NK-92 (cell line): ENCODE results near the gene NRF1.
"Not testable (repeated sequence)": the region's sequence is repeated elsewhere in the genome, so short reads cannot be mapped to it uniquely, and the experiment has no call there.

Experiments used
- DNase-seq: peaks from one replicate; lab custom pipeline; 2025; ENCODE audit not compliant: unreplicated experiment; lab: John Stamatoyannopoulos, UW

Gene NRF1

DNA sequence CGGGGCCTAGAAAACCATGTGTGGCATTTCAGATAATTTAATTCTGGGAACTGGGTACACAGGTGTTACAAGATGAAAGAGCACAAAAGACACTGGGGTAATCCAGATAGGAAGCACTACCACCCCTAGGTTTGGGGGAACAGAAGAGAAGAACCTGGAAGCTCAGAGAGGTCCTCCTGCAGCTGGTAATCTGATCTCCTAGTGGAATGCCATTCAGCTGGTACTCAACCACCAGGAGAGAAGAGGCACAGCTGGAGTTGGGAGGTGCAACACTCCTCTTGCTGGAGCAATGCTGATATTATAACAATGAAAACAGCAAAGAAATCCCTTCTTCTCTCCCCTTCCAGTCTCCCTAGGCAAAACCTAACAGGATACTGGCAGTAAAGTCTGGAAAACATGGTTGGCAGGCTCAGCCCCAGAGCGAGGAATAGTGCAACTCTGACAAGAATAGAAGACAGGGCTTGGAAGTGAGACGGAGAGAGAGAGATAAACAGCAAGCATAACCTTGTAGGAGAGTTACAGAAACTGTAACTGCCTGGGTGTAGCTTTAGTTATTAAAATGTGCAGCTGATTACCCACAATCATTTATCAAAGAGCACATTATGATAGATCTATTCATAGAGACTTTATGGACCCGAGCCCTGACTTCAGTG, 35.0 kb downstream of the NRF1 start:
- no peak for DNase-seq

DNA sequence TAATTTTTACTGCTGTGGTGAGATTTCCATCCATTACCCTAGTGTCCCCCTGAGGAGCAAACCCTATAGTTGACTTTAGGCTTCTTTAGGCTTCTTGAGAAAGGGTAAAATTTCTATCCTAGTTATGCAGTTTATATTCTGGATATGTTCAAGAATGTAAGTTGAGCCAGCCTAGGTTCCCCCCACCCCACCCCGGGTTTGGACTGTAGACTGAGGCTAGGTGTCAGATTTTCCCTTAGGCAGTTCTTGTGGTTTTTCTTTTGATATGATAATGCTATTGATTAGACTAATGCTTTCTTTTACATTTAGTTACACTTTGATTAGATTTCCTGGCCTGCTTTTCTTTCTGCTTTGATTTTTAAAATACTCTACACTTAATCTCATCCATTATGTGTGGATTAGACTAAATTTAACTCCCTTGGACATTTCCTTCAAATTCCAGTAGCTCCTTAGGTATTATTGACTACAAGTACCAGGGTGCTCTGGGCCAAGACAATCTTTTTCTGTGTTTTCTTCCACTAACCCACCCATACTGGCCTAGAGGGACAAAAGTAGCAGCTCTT, 37.7 kb downstream of the NRF1 start:
- DNase-seq, result no peak

DNA sequence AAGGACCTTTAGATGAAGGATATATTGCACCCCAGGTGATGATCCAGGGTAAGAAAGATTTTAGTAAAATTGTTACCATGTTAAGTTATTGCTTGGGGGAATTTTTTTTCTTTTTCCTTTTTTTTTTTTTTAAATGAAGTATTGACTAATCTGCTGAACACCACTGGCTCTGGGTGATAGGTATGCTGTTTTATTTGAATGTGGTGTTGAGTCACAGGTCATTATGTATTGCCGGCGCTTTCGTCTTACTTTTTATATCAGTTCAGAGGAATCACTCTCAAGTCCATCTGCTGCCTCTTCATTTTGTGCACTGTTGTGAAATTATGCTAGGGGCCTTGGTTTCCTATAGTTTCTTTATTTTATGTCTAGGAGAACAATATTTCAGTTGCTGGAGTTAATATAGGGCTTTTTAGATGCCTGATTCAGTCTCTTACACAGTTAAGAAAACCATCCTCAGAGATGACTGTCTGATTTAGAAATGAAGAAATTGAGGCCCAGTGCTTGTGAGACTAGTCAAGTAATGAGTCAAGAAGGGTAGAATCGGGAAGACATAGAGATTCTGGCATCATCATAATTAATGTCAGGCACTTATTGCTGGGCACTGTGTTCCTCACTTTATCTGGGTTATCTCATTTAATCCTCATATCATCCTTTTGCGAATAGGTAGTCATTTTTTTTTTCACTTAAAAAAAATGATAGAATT, 38.7 kb downstream of the NRF1 start:
- DNase-seq, result no peak

DNA sequence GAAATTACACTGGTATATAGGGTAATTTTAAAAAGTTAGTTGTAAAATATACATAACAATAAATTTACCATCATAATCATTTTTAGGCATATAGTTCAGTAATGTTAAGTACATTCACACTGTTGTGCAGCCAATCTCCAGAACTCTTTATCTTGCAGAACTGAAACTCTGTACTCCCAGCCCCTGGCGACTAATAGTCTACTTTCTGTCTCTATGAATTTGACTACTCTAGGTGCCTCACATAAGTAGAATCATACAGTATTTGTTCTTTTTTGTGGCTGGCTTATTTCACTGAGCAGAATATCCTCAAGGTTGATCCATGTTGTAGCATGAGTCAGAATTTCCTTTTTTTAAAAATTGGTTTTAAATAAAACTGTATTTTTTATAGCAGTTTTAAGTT, 41.4 kb downstream of the NRF1 start:
- no peak for DNase-seq

DNA sequence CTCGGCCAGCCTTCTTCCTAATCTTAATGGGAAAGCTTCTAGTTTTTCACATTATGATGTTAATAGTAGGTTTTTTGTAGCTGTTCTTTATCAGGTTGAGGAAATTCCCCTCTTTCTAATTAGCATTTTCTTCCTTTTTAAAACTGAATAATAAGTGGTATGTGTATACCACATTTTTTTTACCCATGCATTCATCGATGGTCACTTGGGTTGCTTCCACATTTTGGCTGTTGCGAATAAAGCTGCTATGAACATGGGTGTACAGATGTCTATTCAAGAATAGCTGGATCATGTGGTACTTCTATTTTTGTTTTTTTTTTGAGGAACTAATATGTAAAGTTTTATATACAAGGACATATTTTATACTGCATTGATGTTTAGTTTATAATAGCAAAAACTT, 44.3 kb downstream of the NRF1 start:
- DNase-seq, result no peak

DNA sequence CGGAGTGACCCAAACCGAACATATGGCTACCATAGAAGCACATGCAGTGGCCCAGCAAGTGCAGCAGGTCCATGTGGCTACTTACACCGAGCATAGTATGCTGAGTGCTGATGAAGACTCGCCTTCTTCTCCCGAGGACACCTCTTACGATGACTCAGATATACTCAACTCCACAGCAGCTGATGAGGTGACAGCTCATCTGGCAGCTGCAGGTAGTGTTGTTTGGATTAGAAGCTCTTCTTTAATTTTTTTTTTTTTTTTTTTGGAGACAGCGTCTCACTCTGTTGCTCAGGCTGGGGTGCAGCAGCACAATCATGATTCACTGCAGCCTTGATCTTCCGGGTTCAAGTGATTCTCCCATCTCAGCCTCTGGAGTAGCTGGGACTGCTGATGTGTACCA, 45.8 kb downstream of the NRF1 start:
- DNase-seq, result no peak

DNA sequence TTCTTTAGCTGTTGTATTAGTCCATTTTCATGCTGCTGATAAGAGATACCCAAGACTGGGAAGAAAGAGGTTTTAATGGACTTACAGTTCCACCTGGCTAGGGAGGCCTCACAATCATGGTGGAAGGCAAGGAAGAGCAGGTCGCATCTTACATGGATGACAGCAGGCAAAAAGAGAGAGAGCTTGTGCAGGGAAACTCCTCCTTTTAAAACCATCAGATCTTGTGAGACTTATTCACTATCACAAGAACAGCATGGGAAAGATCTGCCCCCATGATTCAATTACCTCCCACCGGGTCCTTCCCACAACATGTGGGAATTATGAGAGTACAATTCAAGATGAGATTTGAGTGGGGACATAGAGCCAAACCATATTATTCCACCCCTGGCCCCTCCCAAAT, 48.4 kb downstream of the NRF1 start:
- DNase-seq, result not testable (repeated sequence)

DNA sequence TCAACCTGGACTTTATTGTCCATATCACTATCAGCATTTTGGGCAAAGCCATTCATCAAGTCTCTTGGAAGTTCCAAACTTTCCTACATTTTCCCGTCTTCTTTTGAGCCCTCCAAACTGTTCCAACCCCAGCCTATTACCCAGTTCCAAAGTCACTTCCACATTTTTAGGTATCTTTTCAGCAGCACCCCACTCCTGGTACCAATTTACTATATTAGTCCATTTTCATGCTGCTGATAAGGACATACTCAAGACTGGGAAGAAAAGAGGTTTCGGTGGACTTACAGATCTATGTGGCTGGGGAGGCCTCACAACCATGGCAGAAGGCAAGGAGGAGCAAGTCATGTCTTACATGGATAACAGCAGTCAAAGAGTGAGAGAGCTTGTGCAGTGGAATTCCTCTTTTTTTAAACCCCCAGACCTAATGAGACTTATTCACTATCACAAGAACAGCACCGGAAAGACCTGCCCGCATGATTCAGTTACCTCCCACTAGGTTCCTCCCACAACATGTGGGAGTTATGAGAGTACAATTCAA, 50.2 kb downstream of the NRF1 start:
- no peak for DNase-seq

DNA sequence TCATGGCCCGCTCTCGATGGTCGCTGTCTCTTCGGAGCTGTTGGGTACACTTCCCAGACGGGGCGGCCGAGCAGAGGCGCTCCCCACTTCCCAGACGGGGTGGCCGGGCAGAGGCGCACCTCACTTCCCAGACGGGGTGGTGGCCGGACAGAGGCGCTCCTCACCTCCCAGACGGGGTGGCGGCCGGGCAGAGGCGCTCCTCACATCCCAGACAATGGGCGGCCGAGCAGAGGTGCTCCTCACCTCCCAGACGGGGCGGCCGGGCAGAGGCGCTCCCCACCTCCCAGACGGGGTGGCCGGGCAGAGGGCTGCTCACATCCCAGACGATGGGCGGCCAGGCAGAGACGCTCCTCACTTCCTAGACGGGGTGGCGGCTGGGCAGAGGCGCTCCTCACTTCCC, 51.7 kb downstream of the NRF1 start:
- DNase-seq, result not testable (repeated sequence)

DNA sequence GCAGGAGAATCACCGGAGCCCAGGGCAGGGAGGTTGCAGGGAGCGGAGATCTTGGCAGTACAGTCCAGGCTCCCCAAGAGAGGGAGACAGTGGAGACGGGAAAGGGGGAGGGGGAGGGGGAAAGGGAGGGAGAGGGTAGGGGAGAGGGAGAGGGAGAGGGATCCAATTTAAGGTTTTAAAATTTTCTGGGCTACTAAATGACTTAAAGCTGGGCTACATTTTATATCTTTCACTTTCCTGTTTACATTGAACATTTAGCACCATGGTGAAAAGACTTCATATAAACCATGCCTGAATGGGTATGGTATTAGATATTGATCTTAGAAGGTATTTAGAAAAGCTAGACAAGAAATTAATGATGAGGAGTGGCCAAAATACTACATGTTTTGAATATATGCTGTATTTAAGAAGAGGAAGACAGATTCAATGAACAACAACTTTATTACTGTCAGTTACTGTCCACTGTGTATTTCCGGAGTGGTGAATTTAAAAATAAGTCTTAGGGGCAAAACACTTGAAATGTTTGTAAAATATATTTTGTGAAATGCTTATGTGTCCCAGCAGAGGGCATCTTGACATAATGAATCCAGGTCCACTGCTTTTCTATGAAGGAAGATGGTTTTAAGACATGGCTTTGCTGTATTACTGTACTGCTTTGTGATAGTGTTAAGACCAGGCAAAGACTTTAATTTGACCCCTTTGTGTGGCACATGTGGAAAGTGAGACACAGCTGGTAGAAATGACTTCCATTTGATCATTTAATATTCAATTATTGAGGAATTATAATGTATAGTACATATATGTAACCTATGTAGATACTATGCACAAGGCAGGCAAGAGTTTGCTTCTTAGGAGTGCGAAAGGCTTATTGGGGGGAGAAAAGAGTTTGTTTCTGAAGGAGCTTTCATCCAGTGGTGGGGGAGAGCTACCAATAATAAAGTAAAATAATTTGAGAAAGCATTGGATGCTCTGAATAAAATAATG, 52.8 kb downstream of the NRF1 start:
- DNase-seq, result no peak

DNA sequence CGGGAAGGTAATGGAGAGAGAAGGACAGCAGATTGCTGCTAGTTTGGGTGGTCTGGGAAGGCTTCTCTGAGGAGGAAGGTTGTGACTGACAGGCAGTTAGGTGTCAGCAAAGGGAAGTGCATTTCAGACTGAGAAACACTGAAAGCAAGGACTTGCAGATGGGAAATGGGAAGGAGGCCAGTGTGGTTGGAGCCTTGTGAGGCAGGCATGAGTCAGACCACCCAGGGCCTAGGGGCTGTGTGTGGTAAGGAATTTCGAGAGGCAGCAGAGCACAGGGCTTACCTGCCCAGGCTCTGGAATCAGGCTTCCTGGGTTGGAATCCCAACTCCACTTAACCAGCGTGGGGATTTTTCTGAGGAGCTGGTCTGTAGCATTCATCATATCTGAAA, 53.5 kb downstream of the NRF1 start:
- no peak for DNase-seq

DNA sequence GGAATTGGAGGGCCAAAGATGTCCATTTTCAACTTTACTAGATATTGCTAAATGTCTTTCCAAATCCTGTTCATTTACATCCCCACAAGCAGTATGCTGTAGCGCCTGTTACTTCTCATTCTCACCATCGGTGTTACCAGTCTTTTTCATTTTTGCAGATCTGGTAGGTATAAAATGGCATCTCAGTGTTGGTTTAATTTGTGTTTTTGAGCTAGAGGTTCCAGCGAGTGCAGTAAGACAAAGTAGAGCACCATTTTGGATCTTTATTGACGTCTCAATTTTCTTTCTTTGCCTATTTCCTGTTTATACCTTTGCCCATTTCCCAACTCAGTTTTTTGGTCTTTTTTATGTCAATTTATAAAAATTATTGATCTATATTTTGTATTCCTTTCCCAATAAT, 55.6 kb downstream of the NRF1 start:
- DNase-seq, result no peak

DNA sequence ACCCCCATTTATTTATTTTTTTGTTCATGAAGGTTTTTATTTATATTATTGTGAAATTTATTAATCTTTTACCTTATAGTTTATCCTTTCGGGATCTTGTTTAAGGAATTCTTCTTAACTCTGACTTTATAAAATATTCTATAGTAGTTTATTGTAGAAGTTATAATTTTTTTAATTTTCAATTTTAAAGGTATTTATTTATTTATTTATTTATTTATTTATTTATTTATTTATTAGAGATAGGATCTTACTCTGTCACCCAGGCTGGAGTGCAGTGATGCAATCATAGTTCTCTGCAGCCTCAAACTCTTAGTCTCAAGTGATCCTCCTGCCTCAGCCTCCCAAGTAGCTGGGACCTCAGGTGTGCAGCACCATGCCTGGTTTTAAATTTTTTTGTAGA, 56.0 kb downstream of the NRF1 start:
- no peak for DNase-seq

DNA sequence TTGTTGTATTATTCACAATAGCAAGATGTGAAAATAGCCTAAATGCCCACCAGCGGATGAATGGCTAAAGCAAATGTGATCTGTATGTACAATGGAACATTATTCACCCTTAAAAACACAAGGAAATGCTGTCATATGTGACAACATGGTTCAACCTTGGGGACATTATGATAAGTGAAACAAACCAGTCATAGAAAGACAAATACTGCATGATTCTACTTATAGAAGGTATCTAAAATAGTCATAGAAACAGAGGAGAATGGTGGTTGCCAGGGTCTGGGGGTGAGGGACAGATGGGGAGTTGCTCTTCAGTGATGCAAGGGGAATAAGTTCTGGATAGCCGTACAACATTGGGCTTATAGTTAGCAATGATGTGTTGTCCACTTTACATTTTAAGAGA, 58.4 kb downstream of the NRF1 start:
- no peak for DNase-seq

DNA sequence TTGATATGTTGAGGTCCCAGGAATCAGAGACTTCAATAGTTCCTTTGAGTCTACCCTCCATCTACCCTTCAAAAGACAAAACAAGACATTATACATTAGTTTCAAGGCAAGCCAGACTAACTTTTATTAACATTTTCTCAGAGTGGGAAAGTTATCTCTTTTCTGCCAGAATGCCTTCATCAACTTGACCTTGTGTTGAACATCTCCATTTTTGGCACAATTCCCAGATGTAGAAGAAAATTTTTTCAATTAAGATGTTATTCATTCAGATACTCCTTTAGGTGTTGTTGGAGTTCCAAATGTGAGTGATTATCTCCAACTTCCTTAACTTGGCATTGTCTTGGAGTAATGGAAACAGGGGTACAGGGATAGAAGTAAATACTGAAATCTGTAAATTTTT, 59.1 kb downstream of the NRF1 start:
- no peak for DNase-seq

DNA sequence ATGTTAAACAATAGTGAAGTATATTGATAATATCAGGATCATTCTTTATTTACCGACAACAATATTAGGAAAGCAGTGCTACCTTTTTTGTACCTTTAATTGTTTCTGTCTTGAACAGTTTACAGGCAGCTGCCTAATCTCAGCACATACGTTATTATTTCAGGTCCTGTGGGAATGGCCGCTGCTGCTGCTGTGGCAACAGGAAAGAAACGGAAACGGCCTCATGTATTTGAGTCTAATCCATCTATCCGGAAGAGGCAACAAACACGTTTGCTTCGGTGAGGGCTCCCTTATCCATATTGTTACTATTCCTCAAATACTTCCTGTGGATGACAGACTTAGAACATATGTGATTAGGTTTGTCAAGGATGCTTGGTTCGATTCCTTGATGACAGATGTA, 59.7 kb downstream of the NRF1 start:
- no peak for DNase-seq

DNA sequence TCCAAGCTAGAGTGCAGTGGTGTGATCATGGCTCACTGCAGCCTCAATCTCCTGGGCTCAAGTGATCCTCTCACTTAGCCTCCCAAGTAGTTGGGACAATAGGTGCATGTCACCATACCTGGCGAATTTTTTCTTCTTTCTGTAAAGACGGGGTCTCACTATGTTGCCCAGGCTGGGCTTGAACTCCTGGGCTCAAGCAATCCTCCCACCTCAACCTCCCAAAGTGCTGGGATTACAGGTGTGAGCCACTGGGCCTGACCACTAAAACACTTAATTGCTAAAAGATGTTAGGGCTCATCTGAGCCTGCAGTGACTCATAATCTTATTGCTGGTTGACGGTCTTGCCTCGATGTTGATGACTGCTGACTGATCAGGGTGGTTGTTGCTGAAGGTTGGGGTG, 63.0 kb downstream of the NRF1 start:
- DNase-seq, result not testable (repeated sequence)

DNA sequence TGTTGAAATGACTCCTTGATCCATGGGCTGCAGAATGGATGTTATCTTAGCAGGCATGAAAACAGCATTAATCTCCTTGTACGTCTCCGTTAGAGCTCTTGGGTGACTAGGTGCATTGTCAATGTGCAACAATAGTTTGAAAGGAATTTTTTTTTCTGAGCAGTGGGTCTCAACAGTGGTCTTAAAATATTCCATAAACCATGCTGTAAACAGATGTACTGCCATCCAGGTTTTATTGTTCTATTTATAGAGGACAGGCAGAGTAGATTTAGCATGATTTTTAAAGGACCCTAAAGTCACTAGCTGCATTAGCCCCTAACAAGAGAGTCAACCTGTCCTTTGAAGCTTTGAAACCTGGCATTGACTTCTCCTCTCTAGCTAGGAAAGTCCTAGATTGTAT, 64.0 kb downstream of the NRF1 start:
- no peak for DNase-seq

DNA sequence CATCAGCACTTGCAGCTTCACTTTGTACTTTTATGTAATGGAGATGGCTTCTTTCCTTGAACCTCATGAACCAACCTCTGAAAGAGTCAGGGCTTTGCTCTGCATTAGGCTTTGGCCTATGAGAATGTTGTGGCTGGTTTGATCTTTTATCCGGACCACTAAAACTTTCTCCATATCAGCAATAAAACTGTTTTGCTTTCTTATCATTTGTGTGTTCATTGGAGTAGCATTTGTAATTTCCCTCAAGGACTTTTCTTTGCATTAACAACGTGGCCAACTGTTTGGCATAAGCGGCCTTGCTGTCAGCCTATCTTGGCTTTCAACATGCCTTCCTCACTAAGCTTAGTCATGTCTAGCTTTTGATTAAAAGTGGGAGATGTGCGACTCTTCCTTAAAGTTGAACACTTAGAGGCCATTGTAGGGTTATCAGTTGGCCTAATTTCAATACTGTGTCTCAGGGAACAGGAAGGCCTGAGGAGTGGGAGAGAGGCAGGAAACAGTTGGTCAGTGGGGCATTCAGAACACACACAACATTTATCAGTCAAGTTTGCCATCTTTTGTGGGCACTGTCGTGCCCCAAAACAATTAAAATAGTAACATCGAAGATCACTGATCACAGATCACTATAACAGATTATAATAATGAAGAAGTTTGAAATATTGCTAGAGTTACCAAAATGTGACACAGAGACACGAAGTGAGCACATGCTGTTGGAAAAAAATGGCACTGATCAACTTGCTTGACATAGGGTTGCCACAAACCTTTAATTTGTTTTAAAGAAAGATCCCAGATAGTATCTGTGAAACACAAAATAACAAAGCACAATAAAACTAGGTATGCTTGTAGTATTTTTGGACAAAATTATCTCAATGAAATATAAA, 64.7 kb downstream of the NRF1 start:
- no peak for DNase-seq

DNA sequence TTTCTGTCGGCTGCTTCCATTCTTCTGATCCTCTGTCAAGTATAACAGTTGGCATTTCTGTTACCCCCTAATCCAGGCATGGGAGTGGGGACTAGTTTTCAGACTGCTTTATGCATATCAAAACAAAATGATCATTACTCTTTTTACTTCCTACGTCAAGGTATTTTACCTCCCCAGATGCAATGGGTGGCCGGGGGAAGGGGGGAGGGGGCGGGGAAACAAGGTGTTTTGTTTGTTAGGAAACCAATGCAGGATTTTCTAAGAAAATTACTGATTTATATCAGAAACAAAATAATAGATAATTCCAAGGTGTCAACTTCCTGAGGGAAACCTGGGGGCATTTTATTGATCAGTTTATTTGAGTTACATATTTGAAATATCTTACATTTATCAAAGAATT, 66.3 kb downstream of the NRF1 start:
- DNase-seq, result no peak
